ENCODE results near the gene TMEM238L.

Gene TMEM238L

GRCh38 chr17:10772425-10773380 is 31.2 kb downstream of the TMEM238L start:
- DNase-seq: peak; percentile 88

- DNase-seq: no peak
These were observed 32.8 kb downstream of the TMEM238L start for GRCh38 chr17:10771148-10771547.

GRCh38 chr17:10769840-10770239 is 34.1 kb downstream of the TMEM238L start:
- DNase-seq: no peak

GRCh38 chr17:10768750-10769251 is 35.1 kb downstream of the TMEM238L start:
- no peak for DNase-seq

- no peak for DNase-seq
These were observed 36.7 kb downstream of the TMEM238L start for GRCh38 chr17:10767232-10767631.

GRCh38 chr17:10762037-10762436 is 41.9 kb downstream of the TMEM238L start:
- DNase-seq: no peak

GRCh38 chr17:10761281-10761680 is 42.6 kb downstream of the TMEM238L start:
- no peak for DNase-seq

- DNase-seq: no peak
These were observed 45.8 kb downstream of the TMEM238L start for GRCh38 chr17:10758062-10758461.

GRCh38 chr17:10757647-10758046 is 46.3 kb downstream of the TMEM238L start:
- DNase-seq: no peak

GRCh38 chr17:10757067-10757466 is 46.8 kb downstream of the TMEM238L start:
- DNase-seq: no peak

- DNase-seq: no peak
These were observed 47.3 kb downstream of the TMEM238L start for GRCh38 chr17:10756619-10757018.

GRCh38 chr17:10756185-10756584 is 47.7 kb downstream of the TMEM238L start:
- no peak for DNase-seq

GRCh38 chr17:10755592-10756127 is 48.2 kb downstream of the TMEM238L start:
- DNase-seq: no peak

- peak; percentile 94 for DNase-seq
These were observed 48.9 kb downstream of the TMEM238L start for GRCh38 chr17:10754861-10755591.

- peak; percentile 87 for DNase-seq
These were observed 49.8 kb downstream of the TMEM238L start for GRCh38 chr17:10754109-10754508.

- DNase-seq: no peak
These were observed 51.2 kb downstream of the TMEM238L start for GRCh38 chr17:10752696-10753095.

GRCh38 chr17:10751563-10751962 is 52.3 kb downstream of the TMEM238L start:
- DNase-seq: no peak

- no peak for DNase-seq
These were observed 53.7 kb downstream of the TMEM238L start for GRCh38 chr17:10750210-10750609.

- no peak for DNase-seq
These were observed 55.2 kb downstream of the TMEM238L start for GRCh38 chr17:10748531-10749181.

- no peak for DNase-seq
These were observed 58.7 kb downstream of the TMEM238L start for GRCh38 chr17:10745231-10745630.
